ENCODE results near the gene MCF2L.
"Not testable (repeated sequence)": the region's sequence is repeated elsewhere in the genome, so short reads cannot be mapped to it uniquely, and the experiment has no call there.

Gene MCF2L

GRCh38 chr13:113026391-113026910, 57.4 kb downstream of the MCF2L start:
- no peaks in the 10 kb centered on the region for H3K4me1 Mint-ChIP-seq (ENCODE audit: low read depth)
- H3K36me3 Mint-ChIP-seq (ENCODE audit: low read depth): no peaks in the 10 kb centered on the region
- H3K9me3 Mint-ChIP-seq: no peaks in the 10 kb centered on the region
- H3K4me3 Mint-ChIP-seq: no peak overlapping the region
- no peak overlapping the region for H3K27ac Mint-ChIP-seq
- no peaks in the 10 kb centered on the region for H3K27me3 Mint-ChIP-seq (ENCODE audit: low read depth)

- Mint-ChIP-seq H3K27me3 (ENCODE audit: low read depth) (no peaks in the 10 kb centered on the region), H3K4me3 (no peak overlapping the region), H3K36me3 (ENCODE audit: low read depth) (no peaks in the 10 kb centered on the region), H3K9me3 (no peaks in the 10 kb centered on the region), H3K4me1 (ENCODE audit: low read depth) (no peaks in the 10 kb centered on the region), H3K27ac (no peak overlapping the region)
Measured at GRCh38 chr13:113027095-113027494, 58.1 kb downstream of the MCF2L start.

GRCh38 chr13:113027566-113027965, 58.6 kb downstream of the MCF2L start:
- Mint-ChIP-seq H3K4me3 (no peak overlapping the region), H3K36me3 (ENCODE audit: low read depth) (no peaks in the 10 kb centered on the region), H3K9me3 (no peaks in the 10 kb centered on the region), H3K27ac (no peak overlapping the region), H3K27me3 (ENCODE audit: low read depth) (no peaks in the 10 kb centered on the region), H3K4me1 (ENCODE audit: low read depth) (no peaks in the 10 kb centered on the region)

GRCh38 chr13:113028336-113029060, 59.5 kb downstream of the MCF2L start:
- Mint-ChIP-seq H3K27ac (no peak overlapping the region), H3K4me1 (ENCODE audit: low read depth) (no peaks in the 10 kb centered on the region), H3K4me3 (no peak overlapping the region), H3K27me3 (ENCODE audit: low read depth) (no peaks in the 10 kb centered on the region), H3K36me3 (ENCODE audit: low read depth) (no peaks in the 10 kb centered on the region), H3K9me3 (no peaks in the 10 kb centered on the region)

- H3K4me3 Mint-ChIP-seq: no peak overlapping the region
- H3K9me3 Mint-ChIP-seq: no peaks in the 10 kb centered on the region
- H3K27me3 Mint-ChIP-seq (ENCODE audit: low read depth): no peaks in the 10 kb centered on the region
- H3K27ac Mint-ChIP-seq: no peak overlapping the region
- H3K4me1 Mint-ChIP-seq (ENCODE audit: low read depth): no peaks in the 10 kb centered on the region
- no peaks in the 10 kb centered on the region for H3K36me3 Mint-ChIP-seq (ENCODE audit: low read depth)
Measured at GRCh38 chr13:113029061-113029445, 60.0 kb downstream of the MCF2L start.

GRCh38 chr13:113029487-113030258, 60.7 kb downstream of the MCF2L start:
- no peaks in the 10 kb centered on the region for H3K4me1 Mint-ChIP-seq (ENCODE audit: low read depth)
- H3K27ac Mint-ChIP-seq: no peak overlapping the region
- H3K4me3 Mint-ChIP-seq: no peak overlapping the region

GRCh38 chr13:113030259-113030640, 61.2 kb downstream of the MCF2L start:
- not testable (repeated sequence) for H3K27me3 Mint-ChIP-seq (ENCODE audit: low read depth); H3K9me3 Mint-ChIP-seq; H3K4me3 Mint-ChIP-seq; H3K27ac Mint-ChIP-seq; H3K36me3 Mint-ChIP-seq (ENCODE audit: low read depth); H3K4me1 Mint-ChIP-seq (ENCODE audit: low read depth)

More at GRCh38 chr13:113029487-113030258, 60.7 kb downstream of the MCF2L start:
- no peaks in the 10 kb centered on the region for H3K36me3 Mint-ChIP-seq (ENCODE audit: low read depth)
- no peaks in the 10 kb centered on the region for H3K27me3 Mint-ChIP-seq (ENCODE audit: low read depth)
- no peaks in the 10 kb centered on the region for H3K9me3 Mint-ChIP-seq

- Mint-ChIP-seq H3K27ac (no peak overlapping the region), H3K9me3 (no peaks in the 10 kb centered on the region), H3K27me3 (ENCODE audit: low read depth) (no peaks in the 10 kb centered on the region), H3K36me3 (ENCODE audit: low read depth) (no peaks in the 10 kb centered on the region), H3K4me3 (no peak overlapping the region), H3K4me1 (ENCODE audit: low read depth) (no peaks in the 10 kb centered on the region)
Measured at GRCh38 chr13:113031465-113031864, 62.5 kb downstream of the MCF2L start.

GRCh38 chr13:113032291-113032690, 63.3 kb downstream of the MCF2L start:
- no peak overlapping the region for H3K27ac Mint-ChIP-seq
- no peak overlapping the region for H3K4me3 Mint-ChIP-seq
- no peaks in the 10 kb centered on the region for H3K4me1 Mint-ChIP-seq (ENCODE audit: low read depth)
- H3K27me3 Mint-ChIP-seq (ENCODE audit: low read depth): no peaks in the 10 kb centered on the region
- H3K36me3 Mint-ChIP-seq (ENCODE audit: low read depth): no peaks in the 10 kb centered on the region
- no peaks in the 10 kb centered on the region for H3K9me3 Mint-ChIP-seq

GRCh38 chr13:113033054-113033850, 64.2 kb downstream of the MCF2L start:
- Mint-ChIP-seq H3K27ac (no peak overlapping the region), H3K4me3 (no peak overlapping the region), H3K9me3 (no peaks in the 10 kb centered on the region), H3K27me3 (ENCODE audit: low read depth) (no peaks in the 10 kb centered on the region), H3K36me3 (ENCODE audit: low read depth) (no peaks in the 10 kb centered on the region), H3K4me1 (ENCODE audit: low read depth) (no peaks in the 10 kb centered on the region)

GRCh38 chr13:113034451-113035212, 65.6 kb downstream of the MCF2L start:
- H3K4me1 Mint-ChIP-seq (ENCODE audit: low read depth): no peaks in the 10 kb centered on the region
- no peak overlapping the region for H3K4me3 Mint-ChIP-seq
- H3K27me3 Mint-ChIP-seq (ENCODE audit: low read depth): no peaks in the 10 kb centered on the region
- H3K9me3 Mint-ChIP-seq: no peaks in the 10 kb centered on the region
- H3K36me3 Mint-ChIP-seq (ENCODE audit: low read depth): no peaks in the 10 kb centered on the region
- no peak overlapping the region for H3K27ac Mint-ChIP-seq

GRCh38 chr13:113035213-113035800, 66.3 kb downstream of the MCF2L start:
- H3K36me3 Mint-ChIP-seq (ENCODE audit: low read depth): no peaks in the 10 kb centered on the region
- H3K9me3 Mint-ChIP-seq: no peaks in the 10 kb centered on the region
- H3K27ac Mint-ChIP-seq: no peak overlapping the region
- H3K4me3 Mint-ChIP-seq: no peak overlapping the region
- H3K4me1 Mint-ChIP-seq (ENCODE audit: low read depth): no peaks in the 10 kb centered on the region
- no peaks in the 10 kb centered on the region for H3K27me3 Mint-ChIP-seq (ENCODE audit: low read depth)

- Mint-ChIP-seq H3K27ac (no peak overlapping the region), H3K9me3 (no peaks in the 10 kb centered on the region), H3K27me3 (ENCODE audit: low read depth) (no peaks in the 10 kb centered on the region), H3K4me3 (no peak overlapping the region), H3K36me3 (ENCODE audit: low read depth) (no peaks in the 10 kb centered on the region), H3K4me1 (ENCODE audit: low read depth) (no peaks in the 10 kb centered on the region)
Measured at GRCh38 chr13:113036401-113036800, 67.4 kb downstream of the MCF2L start.

- H3K4me1 Mint-ChIP-seq (ENCODE audit: low read depth): no peaks in the 10 kb centered on the region
- no peaks in the 10 kb centered on the region for H3K9me3 Mint-ChIP-seq
- no peak overlapping the region for H3K27ac Mint-ChIP-seq
- H3K36me3 Mint-ChIP-seq (ENCODE audit: low read depth): no peaks in the 10 kb centered on the region
- H3K27me3 Mint-ChIP-seq (ENCODE audit: low read depth): no peaks in the 10 kb centered on the region
- H3K4me3 Mint-ChIP-seq: no peak overlapping the region
Measured at GRCh38 chr13:113040031-113040430, 71.0 kb downstream of the MCF2L start.
